CD4-positive, alpha-beta T cell (primary cell): ENCODE measurements around the gene NR3C2. TPM values are rescaled to one million over a fixed set of nuclear protein-coding genes. Genes with fewer than 3 reads are reported as not detected.

Experiments used
- ATAC-seq: fragments of 200-7000 bp; cut with Tn5 transposase; one replicate; pipeline ENCODE4 v1.10.0; 2022; ENCODE audit warnings: mild to moderate bottlenecking; ENCODE audit not compliant: poor library complexity
- CTCF ChIA-PET: fragments of 350-600 bp; sonication (Branson Sonifier 250); formaldehyde crosslinking; loops from one replicate; lab custom pipeline; 2021; ENCODE audit warnings: antibody characterized with exemption, inconsistent platforms; lab: Charles Lee
- POLR2A ChIA-PET: fragments of 350-600 bp; sonication (Branson Sonifier 250); formaldehyde crosslinking; loops from one replicate; lab custom pipeline; 2021; ENCODE audit warnings: antibody characterized with exemption, inconsistent platforms; lab: Charles Lee
- DNase-seq, 14 experiments: peaks; one replicate each; pipeline ENCODE4 v3.0.0-alpha.2; 2013 to 2020; ENCODE audit warnings: mixed read lengths in 2 of 14
- H3K27ac ChIP-seq, 2 donors: one replicate each; pipeline versions ENCODE4 v1.5.1 to v1.7.0; 2013; ENCODE audit warnings: low read length in 2 of 2, low read depth in 1 of 2, mild to moderate bottlenecking in 1 of 2
- H3K27me3 ChIP-seq, 2 experiments: 1 replicate in 1 of 2; 2 replicates in 1 of 2; pipeline versions ENCODE4 v1.6.1 to v1.7.0; 2013; ENCODE audit warnings: low read length in 2 of 2, control low read depth in 1 of 2, mild to moderate bottlenecking in 1 of 2, moderate library complexity in 1 of 2; ENCODE audit not compliant: insufficient read depth in 2 of 2, control insufficient read depth in 1 of 2
- H3K36me3 ChIP-seq: one replicate; pipeline ENCODE4 v1.6.1; 2013; ENCODE audit warnings: low read length, control low read depth; ENCODE audit not compliant: insufficient read depth
- H3K4me1 ChIP-seq: one replicate; pipeline ENCODE4 v1.6.1; 2013; ENCODE audit warnings: low read length, control low read depth; ENCODE audit not compliant: insufficient read depth
- H3K4me3 ChIP-seq: one replicate; pipeline ENCODE4 v1.5.1; 2013; ENCODE audit warnings: mild to moderate bottlenecking, low read length, moderate library complexity
- H3K9me3 ChIP-seq, 2 experiments: 1 replicate in 1 of 2; 2 replicates in 1 of 2; pipeline versions ENCODE4 v1.6.1 to v1.7.0; 2013; ENCODE audit warnings: low read length in 2 of 2, mild to moderate bottlenecking in 2 of 2, control low read depth in 1 of 2, moderate library complexity in 1 of 2; ENCODE audit not compliant: control insufficient read depth in 1 of 2, insufficient read depth in 1 of 2
- H3K27ac Mint-ChIP-seq: one replicate; pipeline ENCODE4 v1.8.0; 2020; ENCODE audit warnings: mixed read lengths
- H3K27me3 Mint-ChIP-seq: one replicate; pipeline ENCODE4 v1.8.0; 2021; ENCODE audit warnings: mixed read lengths
- H3K36me3 Mint-ChIP-seq: one replicate; pipeline ENCODE4 v1.8.0; 2021; ENCODE audit warnings: low read depth, mixed read lengths
- H3K4me1 Mint-ChIP-seq: one replicate; pipeline ENCODE4 v1.8.0; 2021; ENCODE audit warnings: low read depth, mixed read lengths
- H3K4me3 Mint-ChIP-seq: one replicate; pipeline ENCODE4 v1.8.0; 2020; ENCODE audit warnings: mild to moderate bottlenecking, mixed read lengths
- H3K9me3 Mint-ChIP-seq: one replicate; pipeline ENCODE4 v1.8.0; 2020; ENCODE audit warnings: mixed read lengths
- intact Hi-C, 2 experiments: fragments of 100-400 bp; cut with DNase I in 1 of 2; cut with micrococcal nuclease in 1 of 2; formaldehyde crosslinking; loops; one replicate each; pipeline versions ENCODE4 v1.15.1 to v1.9.0; 2023 to 2025; cut with DNase I, micrococcal nuclease
- total RNA-seq, 174 experiments: library from RNA in 2 of 174; stranded (reverse) in 2 of 174; gene quantifications; one replicate each; pipeline ENCODE4 v1.2.3 and lab custom pipeline; 2021 to 2026
- TF ChIP-seq, protein P1 (sequence below): fragments of 200-600 bp; IDR thresholded peaks from one replicate; pipeline ENCODE4 v1.8.0; 2022; ENCODE audit warnings: antibody characterized with exemption, mild to moderate bottlenecking

The NR3C2 gene
- total RNA-seq, 2 experiments from 2014 or later = 31.6 to 35.0 TPM

DNA sequence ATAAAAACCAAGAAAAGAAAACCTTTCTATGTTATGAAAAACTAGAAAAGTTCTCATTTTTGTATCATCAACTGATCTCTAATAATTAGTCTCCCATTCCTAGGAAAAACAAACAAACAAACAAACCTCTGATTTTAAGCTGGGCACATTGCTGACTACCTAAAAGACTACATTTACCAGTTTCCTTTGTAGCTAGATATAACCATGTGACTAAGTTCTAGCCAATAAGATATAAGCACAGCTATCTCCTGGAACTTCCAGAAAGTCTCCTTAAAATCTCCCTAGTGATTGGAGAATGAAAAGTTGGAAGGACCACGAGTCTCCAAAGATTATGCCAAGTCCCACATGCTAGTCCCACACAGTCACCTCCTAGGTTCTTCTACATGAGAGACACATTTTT lies 108.9 kb downstream of the NR3C2 start:
- peaks cover 6% of the 10 kb centered on the region for H3K36me3 Mint-ChIP-seq
- CTCF ChIA-PET = no interaction called here
- DNase-seq (no peak), ATAC-seq (no peak)
- Histone ChIP-seq H3K4me3 (no peak overlapping the region), H3K9me3 (no peaks in the 10 kb centered on the region), H3K27me3 (no peaks in the 10 kb centered on the region), H3K27ac (no peak overlapping the region), H3K4me1 (no peaks in the 10 kb centered on the region), H3K36me3 (no peaks in the 10 kb centered on the region)
- POLR2A ChIA-PET = interaction anchor here (0.6 to 1.3 kb wide), 2 partner anchors 110 to 113 kb away, joined by 3 read pairs; no protein-coding TSS in a partner anchor
- no peak overlapping the region for H3K4me3 Mint-ChIP-seq
- TF ChIP-seq, protein P1, sequence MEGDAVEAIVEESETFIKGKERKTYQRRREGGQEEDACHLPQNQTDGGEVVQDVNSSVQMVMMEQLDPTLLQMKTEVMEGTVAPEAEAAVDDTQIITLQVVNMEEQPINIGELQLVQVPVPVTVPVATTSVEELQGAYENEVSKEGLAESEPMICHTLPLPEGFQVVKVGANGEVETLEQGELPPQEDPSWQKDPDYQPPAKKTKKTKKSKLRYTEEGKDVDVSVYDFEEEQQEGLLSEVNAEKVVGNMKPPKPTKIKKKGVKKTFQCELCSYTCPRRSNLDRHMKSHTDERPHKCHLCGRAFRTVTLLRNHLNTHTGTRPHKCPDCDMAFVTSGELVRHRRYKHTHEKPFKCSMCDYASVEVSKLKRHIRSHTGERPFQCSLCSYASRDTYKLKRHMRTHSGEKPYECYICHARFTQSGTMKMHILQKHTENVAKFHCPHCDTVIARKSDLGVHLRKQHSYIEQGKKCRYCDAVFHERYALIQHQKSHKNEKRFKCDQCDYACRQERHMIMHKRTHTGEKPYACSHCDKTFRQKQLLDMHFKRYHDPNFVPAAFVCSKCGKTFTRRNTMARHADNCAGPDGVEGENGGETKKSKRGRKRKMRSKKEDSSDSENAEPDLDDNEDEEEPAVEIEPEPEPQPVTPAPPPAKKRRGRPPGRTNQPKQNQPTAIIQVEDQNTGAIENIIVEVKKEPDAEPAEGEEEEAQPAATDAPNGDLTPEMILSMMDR = no peak
- no peaks in the 10 kb centered on the region for H3K27me3 Mint-ChIP-seq
- H3K27ac Mint-ChIP-seq = no peak overlapping the region
- intact Hi-C loops = no loop called here
- peaks cover 3% of the 10 kb centered on the region for H3K9me3 Mint-ChIP-seq
- H3K4me1 Mint-ChIP-seq = peaks cover 29% of the 10 kb centered on the region

DNA sequence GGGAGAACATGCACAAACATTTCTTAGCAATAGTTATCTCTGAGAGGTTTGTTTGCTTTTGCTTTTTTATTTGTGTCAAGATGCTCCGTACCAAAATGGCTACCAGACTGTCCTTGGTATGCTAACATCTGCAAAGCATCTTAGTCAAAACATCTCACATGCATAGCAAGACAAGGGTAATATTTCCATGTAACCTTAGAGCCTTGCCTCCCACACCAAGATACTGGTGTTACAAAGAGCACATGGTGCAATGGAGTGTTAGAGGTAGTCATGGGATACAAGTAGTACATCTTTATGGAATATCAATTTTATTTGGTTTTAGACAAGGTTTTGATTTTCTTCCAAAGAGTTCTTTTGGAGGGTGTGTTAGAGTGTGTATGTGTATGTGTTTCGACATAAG lies 109.7 kb downstream of the NR3C2 start:
- DNase-seq (no peak), ATAC-seq (no peak)
- Histone ChIP-seq H3K27ac (no peak overlapping the region), H3K36me3 (no peaks in the 10 kb centered on the region), H3K27me3 (no peaks in the 10 kb centered on the region), H3K4me1 (no peaks in the 10 kb centered on the region), H3K4me3 (no peak overlapping the region), H3K9me3 (no peaks in the 10 kb centered on the region)
- Mint-ChIP-seq H3K27me3 (no peaks in the 10 kb centered on the region), H3K9me3 (peaks cover 3% of the 10 kb centered on the region), H3K4me1 (peaks cover 34% of the 10 kb centered on the region), H3K36me3 (peaks cover 10% of the 10 kb centered on the region), H3K27ac (no peak overlapping the region), H3K4me3 (no peak overlapping the region)
- ChIA-PET POLR2A (no interaction called here), CTCF (no interaction called here)
- TF ChIP-seq, protein P1 = no peak
- intact Hi-C loops = no loop called here

DNA sequence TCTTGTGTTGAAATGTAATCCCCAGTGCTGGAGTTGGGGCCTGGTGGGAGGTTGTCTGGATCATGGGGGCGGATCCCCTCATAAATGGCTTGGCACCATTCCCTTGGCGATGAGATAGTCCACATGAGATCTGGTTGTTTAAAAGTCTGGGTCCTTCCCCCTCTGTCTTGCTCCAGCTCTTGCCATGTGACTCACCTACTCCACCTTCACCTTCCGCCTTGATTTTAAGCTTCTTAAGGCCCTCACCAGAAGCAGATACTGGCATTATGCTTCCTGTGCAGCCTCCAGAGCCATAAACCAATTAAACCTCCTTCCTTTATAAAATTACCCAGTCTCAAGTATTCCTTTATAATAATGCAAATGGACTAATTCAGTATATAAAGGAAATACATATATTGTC lies 111.5 kb downstream of the NR3C2 start:
- no peak overlapping the region for H3K27ac ChIP-seq
- POLR2A ChIA-PET = no interaction called here
- Mint-ChIP-seq H3K9me3 (peaks cover 3% of the 10 kb centered on the region), H3K27ac (no peak overlapping the region), H3K27me3 (no peaks in the 10 kb centered on the region), H3K4me1 (peaks cover 34% of the 10 kb centered on the region), H3K36me3 (peaks cover 10% of the 10 kb centered on the region), H3K4me3 (no peak overlapping the region)
- H3K9me3 ChIP-seq = no peaks in the 10 kb centered on the region
- H3K4me3 ChIP-seq = no peak overlapping the region
- DNase-seq = no peak
- no peak for ATAC-seq
- CTCF ChIA-PET = no interaction called here
- TF ChIP-seq, protein P1 = no peak
- no peaks in the 10 kb centered on the region for H3K4me1 ChIP-seq
- no peaks in the 10 kb centered on the region for H3K36me3 ChIP-seq
- intact Hi-C loops = no loop called here
- H3K27me3 ChIP-seq = no peaks in the 10 kb centered on the region
